Endodermal cell (in vitro differentiated cells): Measurements from ENCODE around the gene SCLY. TPM values are rescaled to one million over a fixed set of nuclear protein-coding genes. Genes with fewer than 3 reads are reported as not detected.

ENCODE experiments used
- DNase-seq: peaks from one replicate; pipeline ENCODE4 v3.0.0-alpha.2; 2017
- H3K27ac ChIP-seq: 2 replicates; pipeline ENCODE4 v1.5.1; 2013; ENCODE audit warnings: mild to moderate bottlenecking, low read depth, low read length, moderate library complexity
- H3K27me3 ChIP-seq: 2 replicates; pipeline ENCODE4 v1.6.1; 2013; ENCODE audit warnings: mild to moderate bottlenecking, low read length, moderate library complexity; ENCODE audit not compliant: insufficient read depth, control insufficient read depth, poor library complexity, severe bottlenecking
- H3K36me3 ChIP-seq: 2 replicates; pipeline ENCODE4 v1.7.0; 2013; ENCODE audit warnings: mild to moderate bottlenecking, low read length, moderate library complexity; ENCODE audit not compliant: control insufficient read depth, insufficient read depth
- H3K4me1 ChIP-seq: one replicate; pipeline ENCODE4 v1.7.0; 2013; ENCODE audit warnings: low read length; ENCODE audit not compliant: control insufficient read depth, insufficient read depth
- H3K4me3 ChIP-seq: 2 replicates; pipeline ENCODE4 v1.5.1; 2013; ENCODE audit warnings: mild to moderate bottlenecking, low read length, moderate library complexity
- H3K9ac ChIP-seq: 2 replicates; pipeline ENCODE4 v1.6.1; 2013; ENCODE audit warnings: mild to moderate bottlenecking, low read length, moderate library complexity; ENCODE audit not compliant: poor library complexity, severe bottlenecking; ENCODE audit errors: extremely low read depth
- H3K9me3 ChIP-seq: 2 replicates; pipeline ENCODE4 v1.6.1; 2013; ENCODE audit warnings: mild to moderate bottlenecking, low read length, moderate library complexity; ENCODE audit not compliant: control insufficient read depth
- H3K27ac Mint-ChIP-seq: 2 replicates; pipeline ENCODE4 v1.8.0; 2020; ENCODE audit warnings: mixed read lengths
- H3K27me3 Mint-ChIP-seq: 2 replicates; pipeline ENCODE4 v1.8.0; 2021; ENCODE audit warnings: mild to moderate bottlenecking, mixed read lengths; ENCODE audit not compliant: insufficient read depth
- H3K36me3 Mint-ChIP-seq: 2 replicates; pipeline ENCODE4 v1.8.0; 2020; ENCODE audit warnings: low read depth, mixed read lengths
- H3K4me1 Mint-ChIP-seq: 2 replicates; pipeline ENCODE4 v1.8.0; 2020; ENCODE audit warnings: mixed read lengths
- H3K4me3 Mint-ChIP-seq: 2 replicates; pipeline ENCODE4 v1.8.0; 2020; ENCODE audit warnings: mild to moderate bottlenecking, moderate library complexity, mixed read lengths
- H3K9me3 Mint-ChIP-seq: 2 replicates; pipeline ENCODE4 v1.8.0; 2020; ENCODE audit warnings: mild to moderate bottlenecking, mixed read lengths
- WGBS, 2 experiments: methylation state at CpG; one replicate each; pipeline versions ENCODE4 v1.1.5 to v1.1.7; 2013; ENCODE audit warnings: missing lambda C conversion rate in 2 of 2, mixed read lengths in 1 of 2; ENCODE audit not compliant: insufficient coverage in 1 of 2, insufficient read length in 1 of 2; 5-methylcytosine and 5-hydroxymethylcytosine counted together
- total RNA-seq, 2 donors: library from RNA; stranded (reverse); fragmentation: NEBNext Ultra II Directional in 1 of 2; extraction: Animal tissue kit (Norgen Biotek cat#: 25700) in 1 of 2; gene quantifications; 2 replicates in 1 of 2; 3 replicates in 1 of 2; pipeline ENCODE4 v1.2.1, GENCODE V29; 2021
- TF ChIP-seq, protein P1 (sequence below): fragments of 200-600 bp; sonication (generic); conservative IDR thresholded peaks from 2 replicates; pipeline ENCODE4 v1.5.0; 2021; ENCODE audit warnings: antibody characterized with exemption, mild to moderate bottlenecking

The SCLY gene
- total RNA-seq, 2 donors from 2014 or later = 39.0 to 45.0 TPM

DNA sequence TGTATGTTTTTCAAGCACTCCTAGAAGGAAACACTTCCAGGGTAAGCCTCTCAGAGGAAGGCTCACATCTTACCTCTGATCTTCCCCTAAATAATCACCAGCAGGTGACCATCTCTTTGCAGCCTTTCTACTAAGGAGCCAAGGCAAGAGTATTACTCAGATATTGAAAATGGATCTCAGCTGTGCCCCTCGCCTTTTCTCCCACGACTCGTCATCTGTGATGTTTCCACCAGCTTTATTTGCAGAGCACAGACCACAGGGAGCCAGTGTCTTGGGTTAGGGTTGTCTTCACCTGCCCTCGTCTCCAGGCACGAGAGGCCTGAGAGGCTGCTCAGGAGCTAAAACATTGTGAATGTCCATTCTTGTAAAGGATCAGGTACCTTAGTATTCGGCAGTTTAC lies 16.9 kb upstream of the SCLY start:
- H3K4me1 ChIP-seq = no peaks in the 10 kb centered on the region
- Mint-ChIP-seq H3K27me3 (no peaks in the 10 kb centered on the region), H3K36me3 (peaks cover 32% of the 10 kb centered on the region), H3K4me3 (no peak overlapping the region), H3K9me3 (peaks cover 8% of the 10 kb centered on the region), H3K4me1 (no peaks in the 10 kb centered on the region), H3K27ac (no peak overlapping the region)
- no peak overlapping the region for H3K9ac ChIP-seq
- H3K36me3 ChIP-seq = peaks cover 31% of the 10 kb centered on the region
- TF ChIP-seq, protein P1, sequence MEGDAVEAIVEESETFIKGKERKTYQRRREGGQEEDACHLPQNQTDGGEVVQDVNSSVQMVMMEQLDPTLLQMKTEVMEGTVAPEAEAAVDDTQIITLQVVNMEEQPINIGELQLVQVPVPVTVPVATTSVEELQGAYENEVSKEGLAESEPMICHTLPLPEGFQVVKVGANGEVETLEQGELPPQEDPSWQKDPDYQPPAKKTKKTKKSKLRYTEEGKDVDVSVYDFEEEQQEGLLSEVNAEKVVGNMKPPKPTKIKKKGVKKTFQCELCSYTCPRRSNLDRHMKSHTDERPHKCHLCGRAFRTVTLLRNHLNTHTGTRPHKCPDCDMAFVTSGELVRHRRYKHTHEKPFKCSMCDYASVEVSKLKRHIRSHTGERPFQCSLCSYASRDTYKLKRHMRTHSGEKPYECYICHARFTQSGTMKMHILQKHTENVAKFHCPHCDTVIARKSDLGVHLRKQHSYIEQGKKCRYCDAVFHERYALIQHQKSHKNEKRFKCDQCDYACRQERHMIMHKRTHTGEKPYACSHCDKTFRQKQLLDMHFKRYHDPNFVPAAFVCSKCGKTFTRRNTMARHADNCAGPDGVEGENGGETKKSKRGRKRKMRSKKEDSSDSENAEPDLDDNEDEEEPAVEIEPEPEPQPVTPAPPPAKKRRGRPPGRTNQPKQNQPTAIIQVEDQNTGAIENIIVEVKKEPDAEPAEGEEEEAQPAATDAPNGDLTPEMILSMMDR = no peak
- no peaks in the 10 kb centered on the region for H3K27me3 ChIP-seq
- peaks cover 12% of the 10 kb centered on the region for H3K9me3 ChIP-seq
- no peak overlapping the region for H3K27ac ChIP-seq
- 90 to 95% methylated on average over 6 of the region's 6 CpGs for WGBS, 2 experiments
- H3K4me3 ChIP-seq = no peak overlapping the region
- no peak for DNase-seq

DNA sequence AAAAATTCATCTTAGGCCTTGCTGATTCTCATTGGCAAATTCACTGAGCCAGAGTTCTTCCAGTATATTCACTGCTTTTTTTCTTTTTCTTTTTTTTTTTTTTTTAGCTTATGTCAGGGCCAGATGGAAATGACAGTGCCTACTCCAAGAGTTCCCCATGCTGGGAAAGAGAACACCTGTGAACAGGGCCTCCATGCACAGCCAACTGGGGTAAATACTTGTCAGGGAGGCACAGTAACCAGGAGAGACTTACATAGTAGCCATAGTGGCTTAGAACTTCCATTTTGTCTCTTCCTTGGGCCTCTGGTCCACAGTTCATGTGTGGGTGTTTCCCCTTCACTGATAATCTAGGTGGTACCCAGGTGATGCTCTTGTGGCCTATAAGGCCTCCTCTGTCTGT lies 15.2 kb upstream of the SCLY start:
- Histone ChIP-seq H3K4me1 (no peaks in the 10 kb centered on the region), H3K4me3 (no peak overlapping the region), H3K27me3 (no peaks in the 10 kb centered on the region), H3K9ac (no peak overlapping the region), H3K9me3 (peaks cover 12% of the 10 kb centered on the region), H3K27ac (no peak overlapping the region), H3K36me3 (peaks cover 26% of the 10 kb centered on the region)
- H3K36me3 Mint-ChIP-seq = peaks cover 28% of the 10 kb centered on the region
- no peak overlapping the region for H3K27ac Mint-ChIP-seq
- H3K9me3 Mint-ChIP-seq = peaks cover 11% of the 10 kb centered on the region
- no peaks in the 10 kb centered on the region for H3K4me1 Mint-ChIP-seq
- H3K4me3 Mint-ChIP-seq = no peak overlapping the region
- no peaks in the 10 kb centered on the region for H3K27me3 Mint-ChIP-seq
- TF ChIP-seq, protein P1 = no peak
- DNase-seq = no peak

DNA sequence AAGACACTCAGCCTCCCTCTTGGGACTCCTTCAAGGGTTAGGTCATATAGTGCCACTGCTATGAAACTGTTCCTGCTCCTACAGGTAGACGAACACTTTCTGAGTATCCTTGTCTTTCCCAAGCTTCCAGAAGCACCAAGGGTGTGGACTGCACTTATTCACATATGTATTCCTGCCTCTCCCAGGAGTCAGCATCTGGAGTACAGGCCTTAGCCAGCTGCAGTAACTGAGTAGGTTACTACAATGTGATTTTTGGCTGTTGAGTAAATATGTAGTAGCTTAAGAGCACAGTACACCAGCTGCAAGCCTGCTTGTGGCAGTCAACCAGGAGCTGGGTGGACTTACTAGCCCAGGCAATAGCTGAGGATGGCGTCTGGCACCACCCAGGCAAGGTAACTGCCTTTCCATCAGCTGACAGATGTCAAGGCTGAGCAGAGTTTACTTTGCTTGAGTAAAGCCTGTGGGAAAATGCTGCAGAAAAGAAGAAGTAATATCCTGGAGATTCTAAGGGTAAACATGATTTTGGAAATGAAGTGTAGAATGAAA lies 14.0 kb upstream of the SCLY start:
- 87 to 100% methylated on average over 2 of the region's 2 CpGs for whole genome bisulfite sequencing, 2 experiments
- TF ChIP-seq, protein P1 = no peak

More for the DNA sequence above, 14.0 kb upstream of the SCLY start:
- Mint-ChIP-seq H3K4me1 (no peaks in the 10 kb centered on the region), H3K27me3 (no peaks in the 10 kb centered on the region), H3K27ac (no peak overlapping the region), H3K4me3 (no peak overlapping the region), H3K36me3 (peaks cover 22% of the 10 kb centered on the region), H3K9me3 (peaks cover 11% of the 10 kb centered on the region)
- Histone ChIP-seq H3K4me1 (no peaks in the 10 kb centered on the region), H3K36me3 (peaks cover 23% of the 10 kb centered on the region), H3K27me3 (no peaks in the 10 kb centered on the region), H3K9ac (no peak overlapping the region), H3K4me3 (no peak overlapping the region), H3K27ac (no peak overlapping the region), H3K9me3 (peaks cover 12% of the 10 kb centered on the region)
- DNase-seq = no peak
